Neural progenitor cell (in vitro differentiated cells): ENCODE measurements around the gene KPNA6.

Source experiments
- CTCF ChIP-seq: fragments of 200-600 bp; sonication (generic); IDR thresholded peaks from 2 replicates; pipeline ENCODE4 v1.5.1; 2017; ENCODE audit warnings: antibody characterized with exemption, mild to moderate bottlenecking
- EZH2 ChIP-seq: fragments of 200-600 bp; sonication (generic); IDR thresholded peaks from 2 replicates; pipeline ENCODE4 v1.6.1; 2017; ENCODE audit warnings: antibody characterized with exemption, mild to moderate bottlenecking, moderate library complexity
- EZH2phosphoT487 ChIP-seq: fragments of 200-600 bp; sonication (generic); IDR thresholded peaks from 2 replicates; pipeline ENCODE4 v1.6.1; 2017; ENCODE audit warnings: antibody characterized with exemption

GRCh38 chr1:32151319-32151787 lies 43.5 kb downstream of the KPNA6 start:
- TF ChIP-seq CTCF (no peak), EZH2phosphoT487 (no peak), EZH2 (no peak)
